ENCODE results near the gene CETN3. TPM values are rescaled to one million over a fixed set of nuclear protein-coding genes. Genes with fewer than 3 reads are reported as not detected.

The CETN3 gene
- 6.8 and 6.9 TPM in 2 replicates for total RNA-seq

GRCh38 chr5:90409318-90410177 lies at the start of gene CETN3:
Gene CETN3, minus strand, starts transcription at chr5:90409756. Its CDS starts 95 bp downstream, at chr5:90409661.
- peak within 1 kb of the TSS; percentile 99 for H3K4me2 ChIP-seq (ENCODE audit: insufficient read depth, low read length)
- peaks cover 19% of the 10 kb centered on the region for H3K4me1 ChIP-seq (ENCODE audit: insufficient read depth, low read length)
- peaks cover 11% of the 10 kb centered on the region for H3K79me2 ChIP-seq (ENCODE audit: insufficient read depth, low read length)
- H3K27ac ChIP-seq (ENCODE audit: low read depth, low read length): peak within 1 kb of the TSS; percentile 93
- H3K4me3 ChIP-seq (ENCODE audit: insufficient read depth, low read length): peak within 1 kb of the TSS; percentile 97
- H3K9me3 ChIP-seq (ENCODE audit: low read depth, low read length): no peaks in the 10 kb centered on the region
- TF ChIP-seq CTCF (IDR thresholded peaks at IDR 0.05; ENCODE audit: extremely low read depth, low read depth, low read length): no peak
- H3K27me3 ChIP-seq (ENCODE audit: insufficient read depth, low read length): no peaks in the 10 kb centered on the region
- H3K36me3 ChIP-seq (ENCODE audit: insufficient read depth, low read length): no peaks in the 10 kb centered on the region
- peak within 1 kb of the TSS; percentile 99 for H2AFZ ChIP-seq (ENCODE audit: low read length)
- DNase-seq (ENCODE audit: insufficient read length, low spot score, missing footprints): peak; percentile 81
- H4K20me1 ChIP-seq (ENCODE audit: insufficient read depth, low read length): no peaks in the 10 kb centered on the region

GRCh38 chr5:90446961-90447360 lies 37.4 kb upstream of the CETN3 start:
- Histone ChIP-seq H3K36me3 (ENCODE audit: insufficient read depth, low read length) (no peaks in the 10 kb centered on the region), H3K4me1 (ENCODE audit: insufficient read depth, low read length) (no peaks in the 10 kb centered on the region), H3K4me2 (ENCODE audit: insufficient read depth, low read length) (no peak overlapping the region), H3K4me3 (ENCODE audit: insufficient read depth, low read length) (no peak overlapping the region), H3K9me3 (ENCODE audit: low read depth, low read length) (no peaks in the 10 kb centered on the region), H4K20me1 (ENCODE audit: insufficient read depth, low read length) (no peaks in the 10 kb centered on the region), H3K27ac (ENCODE audit: low read depth, low read length) (no peak overlapping the region), H3K79me2 (ENCODE audit: insufficient read depth, low read length) (no peaks in the 10 kb centered on the region), H2AFZ (ENCODE audit: low read length) (no peak overlapping the region), H3K27me3 (ENCODE audit: insufficient read depth, low read length) (no peaks in the 10 kb centered on the region)
- DNase-seq (ENCODE audit: insufficient read length, low spot score, missing footprints): no peak
- TF ChIP-seq CTCF (IDR thresholded peaks at IDR 0.05; ENCODE audit: extremely low read depth, low read depth, low read length): no peak

GRCh38 chr5:90440644-90441043 lies 31.1 kb upstream of the CETN3 start:
- H4K20me1 ChIP-seq (ENCODE audit: insufficient read depth, low read length): no peaks in the 10 kb centered on the region
- H3K27me3 ChIP-seq (ENCODE audit: insufficient read depth, low read length): no peaks in the 10 kb centered on the region
- H3K4me1 ChIP-seq (ENCODE audit: insufficient read depth, low read length): no peaks in the 10 kb centered on the region
- peak overlapping the region; percentile 58 for H2AFZ ChIP-seq (ENCODE audit: low read length)
- H3K36me3 ChIP-seq (ENCODE audit: insufficient read depth, low read length): no peaks in the 10 kb centered on the region
- H3K79me2 ChIP-seq (ENCODE audit: insufficient read depth, low read length): no peaks in the 10 kb centered on the region
- no peaks in the 10 kb centered on the region for H3K9me3 ChIP-seq (ENCODE audit: low read depth, low read length)
- no peak for TF ChIP-seq CTCF (IDR thresholded peaks at IDR 0.05; ENCODE audit: extremely low read depth, low read depth, low read length)
- H3K4me2 ChIP-seq (ENCODE audit: insufficient read depth, low read length): peak overlapping the region; percentile 79
- H3K27ac ChIP-seq (ENCODE audit: low read depth, low read length): no peak overlapping the region
- DNase-seq (ENCODE audit: insufficient read length, low spot score, missing footprints): no peak
- H3K4me3 ChIP-seq (ENCODE audit: insufficient read depth, low read length): no peak overlapping the region

GRCh38 chr5:90438100-90438499 lies 28.5 kb upstream of the CETN3 start:
- H3K27ac ChIP-seq (ENCODE audit: low read depth, low read length): no peak overlapping the region
- no peaks in the 10 kb centered on the region for H3K36me3 ChIP-seq (ENCODE audit: insufficient read depth, low read length)
- no peak overlapping the region for H3K4me3 ChIP-seq (ENCODE audit: insufficient read depth, low read length)
- no peaks in the 10 kb centered on the region for H4K20me1 ChIP-seq (ENCODE audit: insufficient read depth, low read length)
- no peak overlapping the region for H3K4me2 ChIP-seq (ENCODE audit: insufficient read depth, low read length)
- no peaks in the 10 kb centered on the region for H3K79me2 ChIP-seq (ENCODE audit: insufficient read depth, low read length)
- no peaks in the 10 kb centered on the region for H3K27me3 ChIP-seq (ENCODE audit: insufficient read depth, low read length)
- no peak for TF ChIP-seq CTCF (IDR thresholded peaks at IDR 0.05; ENCODE audit: extremely low read depth, low read depth, low read length)
- no peaks in the 10 kb centered on the region for H3K9me3 ChIP-seq (ENCODE audit: low read depth, low read length)
- no peak for DNase-seq (ENCODE audit: insufficient read length, low spot score, missing footprints)
- no peaks in the 10 kb centered on the region for H3K4me1 ChIP-seq (ENCODE audit: insufficient read depth, low read length)
- no peak overlapping the region for H2AFZ ChIP-seq (ENCODE audit: low read length)
